GM21515 (cell line): ENCODE measurements around the gene IFNLR1.
"Not testable (repeated sequence)": the region's sequence is repeated elsewhere in the genome, so short reads cannot be mapped to it uniquely, and the experiment has no call there.

Experiments
- ATAC-seq: cut with Tn5 transposase; IDR thresholded peaks from one replicate; pipeline ENCODE4 v1.9.1; 2021; ENCODE audit not compliant: unreplicated experiment

IFNLR1 gene

GRCh38 chr1:24186993-24187790, at the start of gene IFNLR1:
IFNLR1 (minus strand) TSS chr1:24187289; CDS start chr1:24187248, 41 bp downstream.
- no peak for ATAC-seq

- ATAC-seq: no peak
These were observed 49.1 kb upstream of the IFNLR1 start for GRCh38 chr1:24235921-24236788.

- ATAC-seq: no peak
These were observed 46.9 kb upstream of the IFNLR1 start for GRCh38 chr1:24233684-24234600.

- ATAC-seq: no peak
These were observed 44.6 kb upstream of the IFNLR1 start for GRCh38 chr1:24231701-24232100.

- ATAC-seq: no peak
These were observed 41.2 kb upstream of the IFNLR1 start for GRCh38 chr1:24228311-24228710.

- no peak for ATAC-seq
These were observed 39.7 kb upstream of the IFNLR1 start for GRCh38 chr1:24226749-24227148.

GRCh38 chr1:24224761-24225160, 37.7 kb upstream of the IFNLR1 start:
- ATAC-seq: no peak

GRCh38 chr1:24224086-24224485, 37.0 kb upstream of the IFNLR1 start:
- ATAC-seq: no peak

- ATAC-seq: no peak
These were observed 35.7 kb upstream of the IFNLR1 start for GRCh38 chr1:24222793-24223192.

GRCh38 chr1:24222008-24222605, 35.0 kb upstream of the IFNLR1 start:
- no peak for ATAC-seq

- no peak for ATAC-seq
These were observed 34.2 kb upstream of the IFNLR1 start for GRCh38 chr1:24221246-24221645.

GRCh38 chr1:24216276-24217074, 29.4 kb upstream of the IFNLR1 start:
- no peak for ATAC-seq

GRCh38 chr1:24215226-24215814, 28.2 kb upstream of the IFNLR1 start:
- no peak for ATAC-seq

GRCh38 chr1:24212376-24212775, 25.3 kb upstream of the IFNLR1 start:
- ATAC-seq: no peak

GRCh38 chr1:24210195-24210627, 23.1 kb upstream of the IFNLR1 start:
- ATAC-seq: no peak

- no peak for ATAC-seq
These were observed 22.0 kb upstream of the IFNLR1 start for GRCh38 chr1:24209097-24209496.

GRCh38 chr1:24207709-24208108, 20.6 kb upstream of the IFNLR1 start:
- no peak for ATAC-seq

- ATAC-seq: not testable (repeated sequence)
These were observed 20.3 kb upstream of the IFNLR1 start for GRCh38 chr1:24207395-24207687.
